WTC11 (cell line): ENCODE results near the gene MYCBP2.

Experiments
- CBFB ChIP-seq: sonication (generic); formaldehyde crosslinking; IDR thresholded peaks from 2 replicates; pipeline ENCODE4 v1.8.1; 2022; ENCODE audit warnings: mild to moderate bottlenecking, low read depth, missing genetic modification reagents
- E2F4 ChIP-seq: sonication (generic); formaldehyde crosslinking; IDR thresholded peaks from 2 replicates; pipeline ENCODE4 v1.8.1; 2022; ENCODE audit warnings: low read depth, mild to moderate bottlenecking, moderate library complexity, missing genetic modification reagents, borderline replicate concordance
- GTF2I ChIP-seq: fragments of 250-450 bp; sonication (Bioruptor Pico); conservative IDR thresholded peaks from 2 replicates; pipeline ENCODE4 v1.4.0; 2021; ENCODE audit warnings: mild to moderate bottlenecking
- JUN ChIP-seq: sonication (generic); formaldehyde crosslinking; IDR thresholded peaks from 2 replicates; pipeline ENCODE4 v1.8.0; 2023; ENCODE audit warnings: mild to moderate bottlenecking, missing genetic modification reagents
- MAX ChIP-seq: sonication (generic); formaldehyde crosslinking; IDR thresholded peaks from 2 replicates; pipeline ENCODE4 v1.8.0; 2022; ENCODE audit warnings: mild to moderate bottlenecking, missing genetic modification reagents
- SMAD3 ChIP-seq: sonication (generic); formaldehyde crosslinking; IDR thresholded peaks from 2 replicates; pipeline ENCODE4 v1.8.0; 2022; ENCODE audit warnings: missing genetic modification reagents, mild to moderate bottlenecking, borderline replicate concordance
- ZNF263 ChIP-seq: sonication (generic); formaldehyde crosslinking; IDR thresholded peaks from 2 replicates; pipeline ENCODE4 v1.8.1; 2022; ENCODE audit warnings: low read depth, mild to moderate bottlenecking, moderate library complexity, missing genetic modification reagents
- TF ChIP-seq, protein P1 (sequence below): sonication (generic); formaldehyde crosslinking; IDR thresholded peaks from 2 replicates; pipeline ENCODE4 v1.8.1; 2022; ENCODE audit warnings: mild to moderate bottlenecking, missing genetic modification reagents, moderate library complexity, borderline replicate concordance
- TF ChIP-seq, protein P2 (sequence below): fragments of 200-600 bp; IDR thresholded peaks from 2 replicates; pipeline ENCODE4 v1.8.0; 2022; ENCODE audit warnings: antibody characterized with exemption
- TF ChIP-seq, protein P3 (sequence below): sonication (generic); formaldehyde crosslinking; IDR thresholded peaks from 2 replicates; pipeline ENCODE4 v1.8.1; 2023; ENCODE audit warnings: mild to moderate bottlenecking, moderate library complexity, missing genetic modification reagents

DNA sequence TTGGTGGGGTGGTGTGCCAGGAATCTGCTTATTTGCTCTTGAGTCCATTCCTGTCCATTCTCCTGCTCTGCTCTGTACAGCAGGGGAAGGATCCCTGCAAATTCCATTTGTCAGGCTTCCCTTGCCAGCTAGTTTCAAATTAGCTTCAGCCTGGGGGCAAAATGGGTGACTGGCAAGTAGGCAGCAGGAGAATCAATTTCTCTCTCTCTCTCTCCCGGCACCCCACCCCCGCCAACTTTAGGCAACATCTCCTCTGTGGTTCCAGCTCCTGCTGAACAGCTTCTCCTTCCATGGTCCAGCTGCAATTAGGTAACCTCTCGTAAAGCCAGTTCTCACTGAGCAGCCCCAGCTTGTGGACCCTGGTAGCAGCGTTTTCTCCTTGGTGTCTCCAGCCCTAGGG, 6.7 kb upstream of the MYCBP2 start:
- TF ChIP-seq, protein P1, sequence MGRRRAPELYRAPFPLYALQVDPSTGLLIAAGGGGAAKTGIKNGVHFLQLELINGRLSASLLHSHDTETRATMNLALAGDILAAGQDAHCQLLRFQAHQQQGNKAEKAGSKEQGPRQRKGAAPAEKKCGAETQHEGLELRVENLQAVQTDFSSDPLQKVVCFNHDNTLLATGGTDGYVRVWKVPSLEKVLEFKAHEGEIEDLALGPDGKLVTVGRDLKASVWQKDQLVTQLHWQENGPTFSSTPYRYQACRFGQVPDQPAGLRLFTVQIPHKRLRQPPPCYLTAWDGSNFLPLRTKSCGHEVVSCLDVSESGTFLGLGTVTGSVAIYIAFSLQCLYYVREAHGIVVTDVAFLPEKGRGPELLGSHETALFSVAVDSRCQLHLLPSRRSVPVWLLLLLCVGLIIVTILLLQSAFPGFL (CRISPR knock-in tag): no peak
- TF ChIP-seq, protein P2, sequence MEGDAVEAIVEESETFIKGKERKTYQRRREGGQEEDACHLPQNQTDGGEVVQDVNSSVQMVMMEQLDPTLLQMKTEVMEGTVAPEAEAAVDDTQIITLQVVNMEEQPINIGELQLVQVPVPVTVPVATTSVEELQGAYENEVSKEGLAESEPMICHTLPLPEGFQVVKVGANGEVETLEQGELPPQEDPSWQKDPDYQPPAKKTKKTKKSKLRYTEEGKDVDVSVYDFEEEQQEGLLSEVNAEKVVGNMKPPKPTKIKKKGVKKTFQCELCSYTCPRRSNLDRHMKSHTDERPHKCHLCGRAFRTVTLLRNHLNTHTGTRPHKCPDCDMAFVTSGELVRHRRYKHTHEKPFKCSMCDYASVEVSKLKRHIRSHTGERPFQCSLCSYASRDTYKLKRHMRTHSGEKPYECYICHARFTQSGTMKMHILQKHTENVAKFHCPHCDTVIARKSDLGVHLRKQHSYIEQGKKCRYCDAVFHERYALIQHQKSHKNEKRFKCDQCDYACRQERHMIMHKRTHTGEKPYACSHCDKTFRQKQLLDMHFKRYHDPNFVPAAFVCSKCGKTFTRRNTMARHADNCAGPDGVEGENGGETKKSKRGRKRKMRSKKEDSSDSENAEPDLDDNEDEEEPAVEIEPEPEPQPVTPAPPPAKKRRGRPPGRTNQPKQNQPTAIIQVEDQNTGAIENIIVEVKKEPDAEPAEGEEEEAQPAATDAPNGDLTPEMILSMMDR: no peak
- TF ChIP-seq CBFB (CRISPR knock-in tag): no peak
- TF ChIP-seq MAX: no peak
- TF ChIP-seq GTF2I (CRISPR knock-in tag): no peak
- TF ChIP-seq, protein P3, sequence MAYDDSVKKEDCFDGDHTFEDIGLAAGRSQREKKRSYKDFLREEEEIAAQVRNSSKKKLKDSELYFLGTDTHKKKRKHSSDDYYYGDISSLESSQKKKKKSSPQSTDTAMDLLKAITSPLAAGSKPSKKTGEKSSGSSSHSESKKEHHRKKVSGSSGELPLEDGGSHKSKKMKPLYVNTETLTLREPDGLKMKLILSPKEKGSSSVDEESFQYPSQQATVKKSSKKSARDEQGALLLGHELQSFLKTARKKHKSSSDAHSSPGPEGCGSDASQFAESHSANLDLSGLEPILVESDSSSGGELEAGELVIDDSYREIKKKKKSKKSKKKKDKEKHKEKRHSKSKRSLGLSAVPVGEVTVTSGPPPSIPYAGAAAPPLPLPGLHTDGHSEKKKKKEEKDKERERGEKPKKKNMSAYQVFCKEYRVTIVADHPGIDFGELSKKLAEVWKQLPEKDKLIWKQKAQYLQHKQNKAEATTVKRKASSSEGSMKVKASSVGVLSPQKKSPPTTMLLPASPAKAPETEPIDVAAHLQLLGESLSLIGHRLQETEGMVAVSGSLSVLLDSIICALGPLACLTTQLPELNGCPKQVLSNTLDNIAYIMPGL (CRISPR knock-in tag): no peak
- TF ChIP-seq ZNF263: no peak
- TF ChIP-seq JUN (CRISPR knock-in tag): no peak
- TF ChIP-seq E2F4 (CRISPR knock-in tag): no peak
- TF ChIP-seq SMAD3 (CRISPR knock-in tag): no peak
